HT1080 (cell line): ENCODE data around the gene POPDC3. TPM values are rescaled to one million over a fixed set of nuclear protein-coding genes. Genes with fewer than 3 reads are reported as not detected.

Experiments used
- total RNA-seq: library from RNA; depleted of rRNA; stranded (reverse); fragments of >200 nt; shearing (Covaris generic); gene quantifications from 2 replicates; pipeline ENCODE4 v1.2.3, GENCODE V29; 2014; rRNA removed

The POPDC3 gene
- total RNA-seq, 1 experiment from 2014 or later, result 70.5 TPM

Other genes starting within 250 kb of the POPDC3 start
- gene LIN28B, start 222.9 kb downstream of the POPDC3 start, total RNA-seq, result 2.3 and 2.5 TPM in 2 replicates
- 25.4 and 42.4 TPM in 2 replicates for gene PREP, start 223.1 kb upstream of the POPDC3 start, total RNA-seq